Measurements from ENCODE around the gene COQ10A. TPM values are rescaled to one million over a fixed set of nuclear protein-coding genes. Genes with fewer than 3 reads are reported as not detected.

The COQ10A gene
- total RNA-seq, 2 experiments from 2014 or later, result 19.6 to 19.7 TPM

- ATAC-seq (no peak), DNase-seq (no peak)
- no peak within 1 kb of the TSS for H3K27ac Mint-ChIP-seq
- no peak within 1 kb of the TSS for H3K4me3 Mint-ChIP-seq
- H3K36me3 Mint-ChIP-seq (ENCODE audit: low read depth), result peaks cover 20% of the 10 kb centered on the region
- H3K4me1 Mint-ChIP-seq (ENCODE audit: low read depth), result peaks cover 12% of the 10 kb centered on the region
- ChIA-PET CTCF (no interaction called here), POLR2A (no interaction called here)
- no peaks in the 10 kb centered on the region for H3K27me3 Mint-ChIP-seq (ENCODE audit: low read depth)
- no peaks in the 10 kb centered on the region for H3K9me3 Mint-ChIP-seq (ENCODE audit: insufficient read depth)
Observed at GRCh38 chr12:56229916-56230431, 36.8 kb upstream of the COQ10A start, which contains the start of gene SLC39A5. Gene SLC39A5, plus strand, starts transcription at chr12:56230051. Its CDS starts 1,224 bp downstream, at chr12:56231275.

GRCh38 chr12:56230432-56231183 lies 36.1 kb upstream of the COQ10A start:
- Mint-ChIP-seq H3K9me3 (ENCODE audit: insufficient read depth) (no peaks in the 10 kb centered on the region), H3K27me3 (ENCODE audit: low read depth) (no peaks in the 10 kb centered on the region), H3K27ac (no peak overlapping the region), H3K36me3 (ENCODE audit: low read depth) (peaks cover 15% of the 10 kb centered on the region), H3K4me1 (ENCODE audit: low read depth) (peaks cover 6% of the 10 kb centered on the region), H3K4me3 (no peak overlapping the region)
- POLR2A ChIA-PET, result interaction anchor here (1.0 kb wide), 1 partner anchor 8 kb away, joined by 4 read pairs; the partner anchor contains the start of gene RNF41
- ATAC-seq, result no peak
- no peak for DNase-seq
- CTCF ChIA-PET, result interaction anchor here (1.3 kb wide), 1 partner anchor 183 kb away, joined by 3 read pairs; no protein-coding TSS in a partner anchor

- H3K4me3 Mint-ChIP-seq, result no peak overlapping the region
- H3K4me1 Mint-ChIP-seq (ENCODE audit: low read depth), result peaks cover 2% of the 10 kb centered on the region
- H3K36me3 Mint-ChIP-seq (ENCODE audit: low read depth), result peaks cover 12% of the 10 kb centered on the region
- H3K27ac Mint-ChIP-seq, result no peak overlapping the region
- no peaks in the 10 kb centered on the region for H3K27me3 Mint-ChIP-seq (ENCODE audit: low read depth)
- DNase-seq (no peak), ATAC-seq (no peak)
- H3K9me3 Mint-ChIP-seq (ENCODE audit: insufficient read depth), result no peaks in the 10 kb centered on the region
- CTCF ChIA-PET, result interaction anchor here (1.3 kb wide), 1 partner anchor 184 kb away, joined by 3 read pairs; no protein-coding TSS in a partner anchor
- POLR2A ChIA-PET, result interaction anchor here (1.0 kb wide), 1 partner anchor 9 kb away, joined by 4 read pairs; the partner anchor contains the start of gene RNF41
Observed at GRCh38 chr12:56231184-56231582, 35.6 kb upstream of the COQ10A start.

GRCh38 chr12:56234746-56235436 lies 31.9 kb upstream of the COQ10A start:
- ATAC-seq, result no peak
- H3K4me3 Mint-ChIP-seq, result no peak overlapping the region
- no peaks in the 10 kb centered on the region for H3K27me3 Mint-ChIP-seq (ENCODE audit: low read depth)
- no peaks in the 10 kb centered on the region for H3K4me1 Mint-ChIP-seq (ENCODE audit: low read depth)
- H3K36me3 Mint-ChIP-seq (ENCODE audit: low read depth), result no peaks in the 10 kb centered on the region
- no peak for DNase-seq
- H3K9me3 Mint-ChIP-seq (ENCODE audit: insufficient read depth), result no peaks in the 10 kb centered on the region
- ChIA-PET POLR2A (interaction anchor here (0.7 kb wide), 1 partner anchor 256 kb away, joined by 3 read pairs; no protein-coding TSS in a partner anchor), CTCF (interaction anchor here (1.1 to 1.9 kb wide), 2 partner anchors 13 to 229 kb away, joined by 3 to 6 read pairs; partner anchors contain the start of gene RNF41)
- no peak overlapping the region for H3K27ac Mint-ChIP-seq

GRCh38 chr12:56236091-56236490 lies 30.7 kb upstream of the COQ10A start:
- no peaks in the 10 kb centered on the region for H3K4me1 Mint-ChIP-seq (ENCODE audit: low read depth)
- ChIA-PET POLR2A (no interaction called here), CTCF (interaction anchor here (1.6 kb wide), 1 partner anchor 14 kb away, joined by 3 read pairs; the partner anchor contains the start of gene RNF41)
- no peak overlapping the region for H3K4me3 Mint-ChIP-seq
- no peaks in the 10 kb centered on the region for H3K9me3 Mint-ChIP-seq (ENCODE audit: insufficient read depth)
- no peak for ATAC-seq
- H3K27ac Mint-ChIP-seq, result no peak overlapping the region
- DNase-seq, result no peak
- H3K27me3 Mint-ChIP-seq (ENCODE audit: low read depth), result no peaks in the 10 kb centered on the region
- H3K36me3 Mint-ChIP-seq (ENCODE audit: low read depth), result peaks cover 4% of the 10 kb centered on the region

GRCh38 chr12:56236985-56237384 lies 29.8 kb upstream of the COQ10A start:
- Mint-ChIP-seq H3K27me3 (ENCODE audit: low read depth) (no peaks in the 10 kb centered on the region), H3K27ac (no peak overlapping the region), H3K4me3 (no peak overlapping the region), H3K9me3 (ENCODE audit: insufficient read depth) (no peaks in the 10 kb centered on the region), H3K4me1 (ENCODE audit: low read depth) (no peaks in the 10 kb centered on the region), H3K36me3 (ENCODE audit: low read depth) (peaks cover 11% of the 10 kb centered on the region)
- ChIA-PET CTCF (interaction anchor here (1.6 kb wide), 1 partner anchor 15 kb away, joined by 3 read pairs; the partner anchor contains the start of gene RNF41), POLR2A (interaction anchor here (0.5 kb wide), 1 partner anchor 48 kb away, joined by 3 read pairs; no protein-coding TSS in a partner anchor)
- no peak for DNase-seq
- ATAC-seq, result no peak

- ATAC-seq (no peak), DNase-seq (no peak)
- CTCF ChIA-PET, result interaction anchor here (1.6 kb wide), 1 partner anchor 15 kb away, joined by 3 read pairs; the partner anchor contains the start of gene RNF41
- Mint-ChIP-seq H3K27me3 (ENCODE audit: low read depth) (no peaks in the 10 kb centered on the region), H3K4me1 (ENCODE audit: low read depth) (no peaks in the 10 kb centered on the region), H3K27ac (no peak overlapping the region), H3K4me3 (no peak overlapping the region), H3K9me3 (ENCODE audit: insufficient read depth) (no peaks in the 10 kb centered on the region), H3K36me3 (ENCODE audit: low read depth) (peaks cover 11% of the 10 kb centered on the region)
- POLR2A ChIA-PET, result no interaction called here
Observed at GRCh38 chr12:56237552-56237951, 29.2 kb upstream of the COQ10A start.

GRCh38 chr12:56241424-56242303 lies 25.1 kb upstream of the COQ10A start:
- Mint-ChIP-seq H3K9me3 (ENCODE audit: insufficient read depth) (no peaks in the 10 kb centered on the region), H3K36me3 (ENCODE audit: low read depth) (peaks cover 32% of the 10 kb centered on the region), H3K4me1 (ENCODE audit: low read depth) (no peaks in the 10 kb centered on the region), H3K4me3 (no peak overlapping the region), H3K27ac (peak overlapping the region; percentile 2), H3K27me3 (ENCODE audit: low read depth) (no peaks in the 10 kb centered on the region)
- POLR2A ChIA-PET, result no interaction called here
- DNase-seq (no peak), ATAC-seq (no peak)
- CTCF ChIA-PET, result no interaction called here

- H3K4me1 Mint-ChIP-seq (ENCODE audit: low read depth), result no peaks in the 10 kb centered on the region
- H3K4me3 Mint-ChIP-seq, result no peak overlapping the region
- peaks cover 41% of the 10 kb centered on the region for H3K36me3 Mint-ChIP-seq (ENCODE audit: low read depth)
- POLR2A ChIA-PET, result no interaction called here
- no peaks in the 10 kb centered on the region for H3K27me3 Mint-ChIP-seq (ENCODE audit: low read depth)
- no peak for ATAC-seq
- CTCF ChIA-PET, result no interaction called here
- H3K27ac Mint-ChIP-seq, result no peak overlapping the region
- no peak for DNase-seq
- H3K9me3 Mint-ChIP-seq (ENCODE audit: insufficient read depth), result no peaks in the 10 kb centered on the region
Observed at GRCh38 chr12:56242986-56243385, 23.8 kb upstream of the COQ10A start.

- ChIA-PET CTCF (no interaction called here), POLR2A (no interaction called here)
- DNase-seq, result no peak
- H3K27ac Mint-ChIP-seq, result no peak overlapping the region
- no peak overlapping the region for H3K4me3 Mint-ChIP-seq
- H3K4me1 Mint-ChIP-seq (ENCODE audit: low read depth), result no peaks in the 10 kb centered on the region
- H3K36me3 Mint-ChIP-seq (ENCODE audit: low read depth), result peaks cover 41% of the 10 kb centered on the region
- H3K27me3 Mint-ChIP-seq (ENCODE audit: low read depth), result no peaks in the 10 kb centered on the region
- ATAC-seq, result no peak
- H3K9me3 Mint-ChIP-seq (ENCODE audit: insufficient read depth), result no peaks in the 10 kb centered on the region
Observed at GRCh38 chr12:56243731-56244181, 23.0 kb upstream of the COQ10A start.

- no peak overlapping the region for H3K4me3 Mint-ChIP-seq
- H3K9me3 Mint-ChIP-seq (ENCODE audit: insufficient read depth), result no peaks in the 10 kb centered on the region
- no peaks in the 10 kb centered on the region for H3K4me1 Mint-ChIP-seq (ENCODE audit: low read depth)
- peaks cover 44% of the 10 kb centered on the region for H3K36me3 Mint-ChIP-seq (ENCODE audit: low read depth)
- ChIA-PET POLR2A (no interaction called here), CTCF (no interaction called here)
- ATAC-seq, result no peak
- no peak for DNase-seq
- no peak overlapping the region for H3K27ac Mint-ChIP-seq
- no peaks in the 10 kb centered on the region for H3K27me3 Mint-ChIP-seq (ENCODE audit: low read depth)
Observed at GRCh38 chr12:56244494-56244893, 22.2 kb upstream of the COQ10A start.

All from activated CD8-positive, alpha-beta T cell treated with anti-CD3 and anti-CD28 coated beads, Interleukin-2, amount 10 ng/mL, durations not matched to agents 7 days and 5 days (primary cell).